Measurements from ENCODE around the gene WDR45. TPM values are rescaled to one million over a fixed set of nuclear protein-coding genes. Genes with fewer than 3 reads are reported as not detected.

WDR45 gene
- total and polyA plus RNA-seq, 2 of the 13 experiments (the other 11 are each of a cell fraction or from before 2014, with no cell fraction given) = 16.4 to 65.5 TPM

DNA sequence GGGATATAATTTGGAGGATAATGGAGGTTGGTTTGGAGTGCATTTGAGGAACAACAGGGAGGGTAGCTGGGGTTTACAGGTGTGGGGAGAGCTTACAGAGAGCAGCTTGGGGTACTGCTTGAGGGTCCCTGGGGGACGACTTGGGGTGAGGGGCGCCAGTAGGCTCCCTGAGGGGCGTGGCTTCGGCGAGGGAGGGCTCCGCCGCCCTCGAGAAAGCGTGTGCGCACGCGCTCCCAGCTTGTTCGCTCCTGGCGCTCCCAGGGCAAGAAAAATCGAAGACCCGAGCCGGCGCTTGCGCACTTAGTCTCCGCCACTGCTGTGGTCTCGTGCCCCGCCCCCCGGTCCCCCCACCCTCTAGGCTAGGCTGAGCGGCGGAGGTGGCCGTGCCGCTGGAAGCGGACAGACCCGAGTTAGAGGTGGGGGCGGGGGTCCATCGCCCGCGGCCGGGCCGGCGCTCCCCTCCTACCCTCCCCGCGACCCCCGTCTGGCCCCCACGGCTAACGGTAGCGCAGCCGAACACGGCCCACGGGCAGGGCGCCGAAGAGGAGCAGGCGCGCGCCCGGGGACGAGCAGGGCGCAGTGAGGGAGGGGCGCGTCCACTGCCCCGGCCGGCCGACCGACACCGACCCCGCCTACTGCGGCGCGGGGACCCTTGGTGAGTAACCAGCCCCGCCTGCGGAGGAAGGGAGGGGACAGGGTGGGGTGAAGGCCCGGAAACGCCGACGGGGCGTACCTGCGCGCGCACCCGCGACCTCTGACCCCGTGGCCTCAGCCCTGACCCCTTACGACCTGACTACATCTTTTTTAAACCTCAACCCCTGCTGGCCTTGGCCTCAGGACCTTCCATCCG is 26.2 kb downstream of the WDR45 start (continued):
- TF ChIP-seq, protein P1, sequence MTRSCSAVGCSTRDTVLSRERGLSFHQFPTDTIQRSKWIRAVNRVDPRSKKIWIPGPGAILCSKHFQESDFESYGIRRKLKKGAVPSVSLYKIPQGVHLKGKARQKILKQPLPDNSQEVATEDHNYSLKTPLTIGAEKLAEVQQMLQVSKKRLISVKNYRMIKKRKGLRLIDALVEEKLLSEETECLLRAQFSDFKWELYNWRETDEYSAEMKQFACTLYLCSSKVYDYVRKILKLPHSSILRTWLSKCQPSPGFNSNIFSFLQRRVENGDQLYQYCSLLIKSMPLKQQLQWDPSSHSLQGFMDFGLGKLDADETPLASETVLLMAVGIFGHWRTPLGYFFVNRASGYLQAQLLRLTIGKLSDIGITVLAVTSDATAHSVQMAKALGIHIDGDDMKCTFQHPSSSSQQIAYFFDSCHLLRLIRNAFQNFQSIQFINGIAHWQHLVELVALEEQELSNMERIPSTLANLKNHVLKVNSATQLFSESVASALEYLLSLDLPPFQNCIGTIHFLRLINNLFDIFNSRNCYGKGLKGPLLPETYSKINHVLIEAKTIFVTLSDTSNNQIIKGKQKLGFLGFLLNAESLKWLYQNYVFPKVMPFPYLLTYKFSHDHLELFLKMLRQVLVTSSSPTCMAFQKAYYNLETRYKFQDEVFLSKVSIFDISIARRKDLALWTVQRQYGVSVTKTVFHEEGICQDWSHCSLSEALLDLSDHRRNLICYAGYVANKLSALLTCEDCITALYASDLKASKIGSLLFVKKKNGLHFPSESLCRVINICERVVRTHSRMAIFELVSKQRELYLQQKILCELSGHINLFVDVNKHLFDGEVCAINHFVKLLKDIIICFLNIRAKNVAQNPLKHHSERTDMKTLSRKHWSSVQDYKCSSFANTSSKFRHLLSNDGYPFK (CRISPR knock-in tag; IDR thresholded peaks at IDR 0.05; ENCODE audit: borderline replicate concordance) = no peak
- TF ChIP-seq ZNF672 (CRISPR knock-in tag; IDR thresholded peaks at IDR 0.05) (no peak), ZNF678 (CRISPR knock-in tag; IDR thresholded peaks at IDR 0.05) (no peak), HNRNPUL1 (IDR thresholded peaks at IDR 0.05; ENCODE audit: low read depth, low read length) (no peak), SNAI1 (CRISPR knock-in tag; IDR thresholded peaks at IDR 0.05; ENCODE audit: borderline replicate concordance) (no peak), KDM3A (CRISPR knock-in tag; IDR thresholded peaks at IDR 0.05; ENCODE audit: low read depth) (no peak), CEBPG (CRISPR knock-in tag; IDR thresholded peaks at IDR 0.05) (no peak), ZBTB20 (CRISPR knock-in tag; IDR thresholded peaks at IDR 0.05; ENCODE audit: borderline replicate concordance, low read depth) (no peak), NONO (IDR thresholded peaks at IDR 0.05) (no peak), NONO (CRISPR knock-in tag; conservative IDR thresholded peaks at IDR 0.05) (peak; percentile 55), ZBTB3 (CRISPR knock-in tag; IDR thresholded peaks at IDR 0.05; ENCODE audit: borderline replicate concordance, low read depth) (no peak), ZNF891 (CRISPR knock-in tag; IDR thresholded peaks at IDR 0.05) (no peak)
- TF ChIP-seq, protein P2, sequence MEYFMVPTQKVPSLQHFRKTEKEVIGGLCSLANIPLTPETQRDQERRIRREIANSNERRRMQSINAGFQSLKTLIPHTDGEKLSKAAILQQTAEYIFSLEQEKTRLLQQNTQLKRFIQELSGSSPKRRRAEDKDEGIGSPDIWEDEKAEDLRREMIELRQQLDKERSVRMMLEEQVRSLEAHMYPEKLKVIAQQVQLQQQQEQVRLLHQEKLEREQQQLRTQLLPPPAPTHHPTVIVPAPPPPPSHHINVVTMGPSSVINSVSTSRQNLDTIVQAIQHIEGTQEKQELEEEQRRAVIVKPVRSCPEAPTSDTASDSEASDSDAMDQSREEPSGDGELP (IDR thresholded peaks at IDR 0.05; ENCODE audit: borderline replicate concordance, low read depth) = no peak
- TF ChIP-seq, protein P3, sequence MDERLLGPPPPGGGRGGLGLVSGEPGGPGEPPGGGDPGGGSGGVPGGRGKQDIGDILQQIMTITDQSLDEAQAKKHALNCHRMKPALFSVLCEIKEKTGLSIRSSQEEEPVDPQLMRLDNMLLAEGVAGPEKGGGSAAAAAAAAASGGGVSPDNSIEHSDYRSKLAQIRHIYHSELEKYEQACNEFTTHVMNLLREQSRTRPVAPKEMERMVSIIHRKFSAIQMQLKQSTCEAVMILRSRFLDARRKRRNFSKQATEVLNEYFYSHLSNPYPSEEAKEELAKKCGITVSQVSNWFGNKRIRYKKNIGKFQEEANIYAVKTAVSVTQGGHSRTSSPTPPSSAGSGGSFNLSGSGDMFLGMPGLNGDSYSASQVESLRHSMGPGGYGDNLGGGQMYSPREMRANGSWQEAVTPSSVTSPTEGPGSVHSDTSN (CRISPR knock-in tag; IDR thresholded peaks at IDR 0.05) = no peak
- TF ChIP-seq, protein P4, sequence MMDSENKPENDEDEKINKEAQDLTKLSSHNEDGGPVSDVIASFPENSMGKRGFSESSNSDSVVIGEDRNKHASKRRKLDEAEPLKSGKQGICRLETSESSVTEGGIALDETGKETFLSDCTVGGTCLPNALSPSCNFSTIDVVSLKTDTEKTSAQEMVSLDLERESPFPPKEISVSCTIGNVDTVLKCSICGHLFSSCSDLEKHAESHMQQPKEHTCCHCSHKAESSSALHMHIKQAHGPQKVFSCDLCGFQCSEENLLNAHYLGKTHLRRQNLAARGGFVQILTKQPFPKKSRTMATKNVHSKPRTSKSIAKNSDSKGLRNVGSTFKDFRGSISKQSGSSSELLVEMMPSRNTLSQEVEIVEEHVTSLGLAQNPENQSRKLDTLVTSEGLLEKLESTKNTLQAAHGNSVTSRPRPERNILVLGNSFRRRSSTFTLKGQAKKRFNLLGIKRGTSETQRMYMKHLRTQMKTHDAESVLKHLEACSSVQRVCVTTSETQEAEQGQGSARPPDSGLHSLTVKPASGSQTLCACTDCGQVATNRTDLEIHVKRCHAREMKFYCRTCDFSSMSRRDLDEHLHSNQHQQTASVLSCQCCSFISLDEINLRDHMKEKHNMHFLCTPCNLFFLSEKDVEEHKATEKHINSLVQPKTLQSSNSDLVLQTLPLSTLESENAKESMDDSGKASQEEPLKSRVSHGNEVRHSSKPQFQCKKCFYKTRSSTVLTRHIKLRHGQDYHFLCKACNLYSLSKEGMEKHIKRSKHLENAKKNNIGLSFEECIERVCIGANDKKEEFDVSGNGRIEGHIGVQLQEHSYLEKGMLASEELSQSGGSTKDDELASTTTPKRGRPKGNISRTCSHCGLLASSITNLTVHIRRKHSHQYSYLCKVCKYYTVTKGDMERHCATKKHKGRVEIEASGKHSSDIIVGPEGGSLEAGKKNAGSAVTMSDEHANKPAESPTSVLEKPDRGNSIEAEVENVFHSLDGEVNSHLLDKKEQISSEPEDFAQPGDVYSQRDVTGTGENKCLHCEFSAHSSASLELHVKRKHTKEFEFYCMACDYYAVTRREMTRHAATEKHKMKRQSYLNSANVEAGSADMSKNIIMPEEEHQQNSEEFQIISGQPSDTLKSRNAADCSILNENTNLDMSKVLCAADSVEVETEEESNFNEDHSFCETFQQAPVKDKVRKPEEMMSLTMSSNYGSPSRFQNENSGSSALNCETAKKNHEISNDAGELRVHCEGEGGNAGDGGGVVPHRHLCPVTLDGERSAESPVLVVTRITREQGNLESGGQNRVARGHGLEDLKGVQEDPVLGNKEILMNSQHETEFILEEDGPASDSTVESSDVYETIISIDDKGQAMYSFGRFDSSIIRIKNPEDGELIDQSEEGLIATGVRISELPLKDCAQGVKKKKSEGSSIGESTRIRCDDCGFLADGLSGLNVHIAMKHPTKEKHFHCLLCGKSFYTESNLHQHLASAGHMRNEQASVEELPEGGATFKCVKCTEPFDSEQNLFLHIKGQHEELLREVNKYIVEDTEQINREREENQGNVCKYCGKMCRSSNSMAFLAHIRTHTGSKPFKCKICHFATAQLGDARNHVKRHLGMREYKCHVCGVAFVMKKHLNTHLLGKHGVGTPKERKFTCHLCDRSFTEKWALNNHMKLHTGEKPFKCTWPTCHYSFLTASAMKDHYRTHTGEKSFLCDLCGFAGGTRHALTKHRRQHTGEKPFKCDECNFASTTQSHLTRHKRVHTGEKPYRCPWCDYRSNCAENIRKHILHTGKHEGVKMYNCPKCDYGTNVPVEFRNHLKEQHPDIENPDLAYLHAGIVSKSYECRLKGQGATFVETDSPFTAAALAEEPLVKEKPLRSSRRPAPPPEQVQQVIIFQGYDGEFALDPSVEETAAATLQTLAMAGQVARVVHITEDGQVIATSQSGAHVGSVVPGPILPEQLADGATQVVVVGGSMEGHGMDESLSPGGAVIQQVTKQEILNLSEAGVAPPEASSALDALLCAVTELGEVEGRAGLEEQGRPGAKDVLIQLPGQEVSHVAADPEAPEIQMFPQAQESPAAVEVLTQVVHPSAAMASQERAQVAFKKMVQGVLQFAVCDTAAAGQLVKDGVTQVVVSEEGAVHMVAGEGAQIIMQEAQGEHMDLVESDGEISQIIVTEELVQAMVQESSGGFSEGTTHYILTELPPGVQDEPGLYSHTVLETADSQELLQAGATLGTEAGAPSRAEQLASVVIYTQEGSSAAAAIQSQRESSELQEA (CRISPR knock-in tag; IDR thresholded peaks at IDR 0.05; ENCODE audit: not compliant biosample characterization) = no peak
